PC-3 (cell line): ENCODE measurements around the gene KRT7. TPM values are rescaled to one million over a fixed set of nuclear protein-coding genes. Genes with fewer than 3 reads are reported as not detected.

Experiments used
- ATAC-seq: fragments of 200-7000 bp; cut with Tn5 transposase; 2 replicates; pipeline ENCODE4 v1.9.1; 2020; ENCODE audit warnings: mild to moderate bottlenecking, moderate library complexity
- BruUV-seq: library from RNA; stranded (reverse); fragments of 400-500 nt; replicated peaks from 2 replicates; lab custom pipeline; 2021; lab: Mats Ljungman, UMichigan
- CTCF ChIA-PET: fragments of 300-600 bp; sonication (Branson Sonifier 250); formaldehyde crosslinking; loops from one replicate; lab custom pipeline; 2022; ENCODE audit warnings: antibody characterized with exemption; lab: Charles Lee
- POLR2A ChIA-PET: fragments of 300-600 bp; sonication (Branson Sonifier 250); formaldehyde crosslinking; loops from one replicate; lab custom pipeline; 2022; ENCODE audit warnings: antibody characterized with exemption; ENCODE audit not compliant: unreplicated experiment; lab: Charles Lee
- DNase-seq: peaks from one replicate; pipeline ENCODE4 v3.0.0-alpha.2; 2015
- H2AFZ ChIP-seq: fragments of 300-600 bp; sonication (generic); 2 replicates; pipeline ENCODE4 v1.6.0; 2016; ENCODE audit warnings: antibody characterized with exemption, low read length
- H3F3A ChIP-seq: fragments of 300-600 bp; sonication (generic); one replicate; pipeline ENCODE4 v1.6.0; 2017; ENCODE audit warnings: antibody characterized with exemption, low read length, control low read depth, mild to moderate bottlenecking; ENCODE audit not compliant: unreplicated experiment
- H3K27ac ChIP-seq: fragments of 300-600 bp; sonication (generic); 2 replicates; pipeline ENCODE4 v1.5.1; 2016; ENCODE audit warnings: mild to moderate bottlenecking, low read length
- H3K27me3 ChIP-seq: fragments of 300-600 bp; sonication (generic); 2 replicates; pipeline ENCODE4 v1.6.1; 2016; ENCODE audit warnings: low read length, mixed read lengths
- H3K36me3 ChIP-seq: fragments of 300-600 bp; sonication (generic); 2 replicates; pipeline ENCODE4 v1.6.1; 2016; ENCODE audit warnings: low read depth, mixed run types, low read length, mixed read lengths
- H3K4me1 ChIP-seq: fragments of 300-600 bp; sonication (generic); 2 replicates; pipeline ENCODE4 v1.5.1; 2016; ENCODE audit warnings: low read length; ENCODE audit not compliant: insufficient read depth
- H3K4me2 ChIP-seq: fragments of 300-600 bp; sonication (generic); 2 replicates; pipeline ENCODE4 v1.6.0; 2016; ENCODE audit warnings: low read length
- H3K4me3 ChIP-seq: fragments of 300-600 bp; sonication (generic); 2 replicates; pipeline ENCODE4 v1.5.1; 2016; ENCODE audit warnings: mild to moderate bottlenecking, low read length, mixed read lengths
- H3K79me2 ChIP-seq: fragments of 300-600 bp; sonication (generic); 2 replicates; pipeline ENCODE4 v1.6.1; 2017; ENCODE audit warnings: low read length, mixed read lengths
- H3K9ac ChIP-seq: fragments of 300-600 bp; sonication (generic); 2 replicates; pipeline ENCODE4 v1.6.0; 2016; ENCODE audit warnings: mild to moderate bottlenecking, low read length
- H3K9me2 ChIP-seq: fragments of 300-600 bp; sonication (generic); replicated peaks from 2 replicates; pipeline ENCODE4 v1.6.1; 2016; ENCODE audit warnings: mixed run types, low read length, mixed read lengths
- H3K9me3 ChIP-seq: fragments of 300-600 bp; sonication (generic); 2 replicates; pipeline ENCODE4 v1.6.1; 2016; ENCODE audit warnings: low read length, mixed read lengths
- H4K20me1 ChIP-seq: fragments of 300-600 bp; sonication (generic); 2 replicates; pipeline ENCODE4 v1.6.1; 2016; ENCODE audit warnings: low read length, mixed read lengths
- CTCF ChIP-seq: fragments of 300-600 bp; sonication (generic); conservative IDR thresholded peaks from 2 replicates; pipeline ENCODE4 v1.5.1; 2017; ENCODE audit warnings: antibody characterized with exemption, low read depth, mild to moderate bottlenecking, low read length
- EZH2 ChIP-seq: fragments of 300-600 bp; sonication (generic); IDR thresholded peaks from one replicate; pipeline ENCODE4 v1.6.1; 2017; ENCODE audit warnings: antibody characterized with exemption, mild to moderate bottlenecking, low read length; ENCODE audit not compliant: unreplicated experiment
- EZH2phosphoT487 ChIP-seq: fragments of 300-600 bp; sonication (generic); IDR thresholded peaks from 2 replicates; pipeline ENCODE4 v1.6.1; 2018; ENCODE audit warnings: mild to moderate bottlenecking, antibody characterized with exemption, low read length, borderline replicate concordance
- intact Hi-C: fragments of 100-400 bp; cut with micrococcal nuclease; formaldehyde crosslinking; loops from 2 replicates; pipeline ENCODE4 v1.9.0; 2023
- total RNA-seq: library from RNA; depleted of rRNA; stranded (reverse); fragments of >200 nt; gene quantifications from 2 replicates; pipeline ENCODE4 v1.2.3, GENCODE V29; 2014

KRT7 gene
- total RNA-seq, 1 experiment from 2014 or later = 2,144 TPM

DNA sequence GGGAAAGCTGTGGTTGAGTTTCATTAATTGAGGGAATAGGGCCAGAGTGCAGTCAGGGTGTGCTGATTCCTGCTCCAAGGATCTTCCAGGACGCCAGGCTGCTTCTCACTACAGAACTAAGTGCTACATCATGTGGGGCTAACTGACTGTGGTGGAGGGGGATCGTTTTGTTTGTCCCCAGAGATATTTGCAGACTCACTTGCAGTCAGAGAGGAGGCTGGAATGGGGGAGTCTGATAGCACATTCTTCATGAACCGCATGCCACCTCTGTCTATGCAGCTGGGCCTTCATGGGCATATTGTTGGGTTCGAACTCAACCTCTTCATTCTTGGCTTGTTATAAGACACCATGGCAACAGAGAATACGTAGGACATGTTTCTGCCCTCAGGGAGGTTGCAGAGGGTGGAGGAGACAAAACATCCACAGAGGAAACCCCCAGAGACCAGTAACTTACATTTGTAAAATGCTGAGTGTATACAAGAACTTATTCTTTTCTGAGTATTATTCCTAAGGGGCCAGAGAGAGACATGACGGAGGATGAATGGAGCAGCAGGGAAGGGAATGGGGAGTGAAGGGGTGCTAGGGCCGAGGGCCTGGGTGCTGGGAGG lies 13.0 kb downstream of the KRT7 start:
- no peak for TF ChIP-seq CTCF
- no peak for TF ChIP-seq EZH2phosphoT487
- no peak for TF ChIP-seq EZH2
- ChIA-PET POLR2A (interaction anchor here (0.6 to 0.7 kb wide), 3 partner anchors 39 to 102 kb away, joined by 3 to 14 read pairs (median 4); no protein-coding TSS in a partner anchor), CTCF (no interaction called here)
- Histone ChIP-seq H3F3A (peaks cover 37% of the 10 kb centered on the region), H3K27me3 (no peaks in the 10 kb centered on the region), H3K9me3 (no peaks in the 10 kb centered on the region), H4K20me1 (no peaks in the 10 kb centered on the region), H3K4me3 (no peak overlapping the region), H3K79me2 (0 out of 2 replicates have a peak, but pooled peaks cover 3% of the 10 kb centered on the region), H3K9me2 (no peaks in the 10 kb centered on the region), H3K36me3 (peaks cover 52% of the 10 kb centered on the region), H3K4me1 (peaks cover 79% of the 10 kb centered on the region), H2AFZ (no peak overlapping the region), H3K9ac (peak overlapping the region; percentile 37), H3K4me2 (peak overlapping the region; percentile 35), H3K27ac (peak overlapping the region; percentile 96)
- DNase-seq = peak; percentile 26
- BruUV-seq = no TSS peak
- no peak for ATAC-seq
- intact Hi-C loops = loop anchor here (2.0 kb wide), 2 partner anchors 35 to 77 kb away; no protein-coding TSS in a partner anchor

- peak overlapping the region; percentile 37 for H3K9ac ChIP-seq
- peaks cover 45% of the 10 kb centered on the region for H3F3A ChIP-seq
- intact Hi-C loops = loop anchor here (2.0 kb wide), 1 partner anchor 78 kb away; no protein-coding TSS in a partner anchor
- H3K9me3 ChIP-seq = no peaks in the 10 kb centered on the region
- TF ChIP-seq EZH2 = no peak
- TF ChIP-seq EZH2phosphoT487 = no peak
- TF ChIP-seq CTCF = no peak
- DNase-seq (peak; percentile 86), ATAC-seq (peak; percentile 8)
- POLR2A ChIA-PET = interaction anchor here (0.6 to 0.7 kb wide), 2 partner anchors 38 to 103 kb away, joined by 3 to 14 read pairs; no protein-coding TSS in a partner anchor
- peaks cover 46% of the 10 kb centered on the region for H3K36me3 ChIP-seq
- no peak overlapping the region for H3K4me3 ChIP-seq
- H3K27ac ChIP-seq = peak overlapping the region; percentile 96
- peaks cover 72% of the 10 kb centered on the region for H3K4me1 ChIP-seq
- H3K79me2 ChIP-seq = 0 out of 2 replicates have a peak, but pooled peaks cover 3% of the 10 kb centered on the region
- no peaks in the 10 kb centered on the region for H4K20me1 ChIP-seq
- BruUV-seq = TSS peak; percentile 53
- H3K4me2 ChIP-seq = peak overlapping the region; percentile 35
- CTCF ChIA-PET = no interaction called here
- H2AFZ ChIP-seq = no peak overlapping the region
- H3K27me3 ChIP-seq = no peaks in the 10 kb centered on the region
- H3K9me2 ChIP-seq = no peaks in the 10 kb centered on the region
Observed at GRCh38 chr12:52246720-52247621, 13.9 kb downstream of the KRT7 start.
